ENCODE results near the gene RPP21. TPM values are rescaled to one million over a fixed set of nuclear protein-coding genes. Genes with fewer than 3 reads are reported as not detected.
"Not testable (repeated sequence)": the region's sequence is repeated elsewhere in the genome, so short reads cannot be mapped to it uniquely, and the experiment has no call there.

Gene RPP21
- total RNA-seq, 1 experiment from 2014 or later, result 103 TPM

GRCh38 chr6:30348957-30349356 lies 4.0 kb downstream of the RPP21 start:
- Histone ChIP-seq H3K4me3 (ENCODE audit: insufficient read depth, low read depth, low read length) (no peak overlapping the region), H3K27me3 (ENCODE audit: control insufficient read depth, insufficient read depth, low read length) (no peaks in the 10 kb centered on the region), H3K36me3 (replicated peaks; ENCODE audit: control insufficient read depth, insufficient read depth, low read length) (no peaks in the 10 kb centered on the region; the same call in 1 of the 2 replicates)
- DNase-seq, result no peak

GRCh38 chr6:30349421-30350177 lies 4.6 kb downstream of the RPP21 start:
- H3K4me3 ChIP-seq (ENCODE audit: insufficient read depth, low read depth, low read length), result no peak overlapping the region
- H3K36me3 ChIP-seq (replicated peaks; ENCODE audit: control insufficient read depth, insufficient read depth, low read length), result no peaks in the 10 kb centered on the region; the same call in 1 of the 2 replicates
- no peak for DNase-seq
- no peaks in the 10 kb centered on the region for H3K27me3 ChIP-seq (ENCODE audit: control insufficient read depth, insufficient read depth, low read length)

GRCh38 chr6:30350524-30350923 lies 5.6 kb downstream of the RPP21 start:
- no peak for DNase-seq
- H3K36me3 ChIP-seq (replicated peaks; ENCODE audit: control insufficient read depth, insufficient read depth, low read length), result no peaks in the 10 kb centered on the region; the same call in 1 of the 2 replicates
- H3K4me3 ChIP-seq (ENCODE audit: insufficient read depth, low read depth, low read length), result no peak overlapping the region
- no peaks in the 10 kb centered on the region for H3K27me3 ChIP-seq (ENCODE audit: control insufficient read depth, insufficient read depth, low read length)

- H3K4me3 ChIP-seq (ENCODE audit: insufficient read depth, low read depth, low read length), result no peak overlapping the region
- DNase-seq, result no peak
- no peaks in the 10 kb centered on the region for H3K36me3 ChIP-seq (replicated peaks; ENCODE audit: control insufficient read depth, insufficient read depth, low read length)
- no peaks in the 10 kb centered on the region for H3K27me3 ChIP-seq (ENCODE audit: control insufficient read depth, insufficient read depth, low read length)
Observed at GRCh38 chr6:30352550-30352949, 7.6 kb downstream of the RPP21 start.

GRCh38 chr6:30355281-30355680 lies 10.3 kb downstream of the RPP21 start:
- DNase-seq, result no peak
- Histone ChIP-seq H3K27me3 (ENCODE audit: control insufficient read depth, insufficient read depth, low read length) (peaks cover 26% of the 10 kb centered on the region), H3K4me3 (ENCODE audit: insufficient read depth, low read depth, low read length) (no peak overlapping the region), H3K36me3 (replicated peaks; ENCODE audit: control insufficient read depth, insufficient read depth, low read length) (no peaks in the 10 kb centered on the region)

GRCh38 chr6:30356536-30356935 lies 11.6 kb downstream of the RPP21 start:
- H3K4me3 ChIP-seq (ENCODE audit: insufficient read depth, low read depth, low read length), result no peak overlapping the region
- H3K36me3 ChIP-seq (replicated peaks; ENCODE audit: control insufficient read depth, insufficient read depth, low read length), result no peaks in the 10 kb centered on the region
- H3K27me3 ChIP-seq (ENCODE audit: control insufficient read depth, insufficient read depth, low read length), result peaks cover 26% of the 10 kb centered on the region
- DNase-seq, result no peak

GRCh38 chr6:30357678-30358540 lies 13.0 kb downstream of the RPP21 start:
- peak; percentile 85 for DNase-seq
- Histone ChIP-seq H3K36me3 (replicated peaks; ENCODE audit: control insufficient read depth, insufficient read depth, low read length) (no peaks in the 10 kb centered on the region), H3K4me3 (ENCODE audit: insufficient read depth, low read depth, low read length) (peak overlapping the region; percentile 58), H3K27me3 (ENCODE audit: control insufficient read depth, insufficient read depth, low read length) (peaks cover 26% of the 10 kb centered on the region)

GRCh38 chr6:30359276-30359675 lies 14.3 kb downstream of the RPP21 start:
- Histone ChIP-seq H3K27me3 (ENCODE audit: control insufficient read depth, insufficient read depth, low read length) (peaks cover 28% of the 10 kb centered on the region), H3K4me3 (ENCODE audit: insufficient read depth, low read depth, low read length) (no peak overlapping the region), H3K36me3 (replicated peaks; ENCODE audit: control insufficient read depth, insufficient read depth, low read length) (no peaks in the 10 kb centered on the region)
- DNase-seq, result no peak

- DNase-seq, result no peak
- no peak overlapping the region for H3K4me3 ChIP-seq (ENCODE audit: insufficient read depth, low read depth, low read length)
- no peaks in the 10 kb centered on the region for H3K36me3 ChIP-seq (replicated peaks; ENCODE audit: control insufficient read depth, insufficient read depth, low read length)
- H3K27me3 ChIP-seq (ENCODE audit: control insufficient read depth, insufficient read depth, low read length), result peaks cover 28% of the 10 kb centered on the region
Observed at GRCh38 chr6:30360139-30360538, 15.2 kb downstream of the RPP21 start.

GRCh38 chr6:30361661-30362060 lies 16.7 kb downstream of the RPP21 start:
- no peak for DNase-seq
- no peaks in the 10 kb centered on the region for H3K36me3 ChIP-seq (replicated peaks; ENCODE audit: control insufficient read depth, insufficient read depth, low read length)
- no peak overlapping the region for H3K4me3 ChIP-seq (ENCODE audit: insufficient read depth, low read depth, low read length)
- peaks cover 30% of the 10 kb centered on the region for H3K27me3 ChIP-seq (ENCODE audit: control insufficient read depth, insufficient read depth, low read length)

- peaks cover 22% of the 10 kb centered on the region for H3K27me3 ChIP-seq (ENCODE audit: control insufficient read depth, insufficient read depth, low read length)
- DNase-seq, result no peak
- no peak overlapping the region for H3K4me3 ChIP-seq (ENCODE audit: insufficient read depth, low read depth, low read length)
- no peaks in the 10 kb centered on the region for H3K36me3 ChIP-seq (replicated peaks; ENCODE audit: control insufficient read depth, insufficient read depth, low read length)
Observed at GRCh38 chr6:30363459-30363858, 18.5 kb downstream of the RPP21 start.

GRCh38 chr6:30364591-30364990 lies 19.6 kb downstream of the RPP21 start:
- no peak overlapping the region for H3K4me3 ChIP-seq (ENCODE audit: insufficient read depth, low read depth, low read length)
- peaks cover 11% of the 10 kb centered on the region; the same call in 1 of the 2 replicates for H3K27me3 ChIP-seq (ENCODE audit: control insufficient read depth, insufficient read depth, low read length)
- no peaks in the 10 kb centered on the region for H3K36me3 ChIP-seq (replicated peaks; ENCODE audit: control insufficient read depth, insufficient read depth, low read length)
- DNase-seq, result peak; percentile 48

- H3K4me3 ChIP-seq (ENCODE audit: insufficient read depth, low read depth, low read length); DNase-seq; H3K27me3 ChIP-seq (ENCODE audit: control insufficient read depth, insufficient read depth, low read length); H3K36me3 ChIP-seq (replicated peaks; ENCODE audit: control insufficient read depth, insufficient read depth, low read length): not testable (repeated sequence)
Observed at GRCh38 chr6:30369280-30369679, 24.3 kb downstream of the RPP21 start.

- Histone ChIP-seq H3K27me3 (ENCODE audit: control insufficient read depth, insufficient read depth, low read length) (no peaks in the 10 kb centered on the region; the same call in 1 of the 2 replicates), H3K4me3 (ENCODE audit: insufficient read depth, low read depth, low read length) (no peak overlapping the region), H3K36me3 (replicated peaks; ENCODE audit: control insufficient read depth, insufficient read depth, low read length) (no peaks in the 10 kb centered on the region)
- peak; percentile 66 for DNase-seq
Observed at GRCh38 chr6:30378290-30378937, 33.5 kb downstream of the RPP21 start.

All from H7 (cell line).